Esophagus squamous epithelium (tissue), 4 donors: ENCODE results near the gene SPINK6.

Experiments
- POLR2A ChIP-seq, 4 donors: fragments of 450-650 bp; IDR thresholded peaks; one replicate each; pipeline ENCODE4 v1.6.1; 2017; ENCODE audit warnings: antibody characterized with exemption in 4 of 4, mild to moderate bottlenecking in 4 of 4, moderate library complexity in 3 of 4
- TF ChIP-seq, protein P1 (sequence below), 6 experiments: fragments of 450-650 bp in 4 of 6; fragments of 200-600 bp in 2 of 6; sonication (generic) in 2 of 6; IDR thresholded peaks; one replicate each; pipeline ENCODE4 v1.5.1; 2016 to 2019; ENCODE audit warnings: antibody characterized with exemption in 6 of 6, mild to moderate bottlenecking in 4 of 6, moderate library complexity in 4 of 6

DNA sequence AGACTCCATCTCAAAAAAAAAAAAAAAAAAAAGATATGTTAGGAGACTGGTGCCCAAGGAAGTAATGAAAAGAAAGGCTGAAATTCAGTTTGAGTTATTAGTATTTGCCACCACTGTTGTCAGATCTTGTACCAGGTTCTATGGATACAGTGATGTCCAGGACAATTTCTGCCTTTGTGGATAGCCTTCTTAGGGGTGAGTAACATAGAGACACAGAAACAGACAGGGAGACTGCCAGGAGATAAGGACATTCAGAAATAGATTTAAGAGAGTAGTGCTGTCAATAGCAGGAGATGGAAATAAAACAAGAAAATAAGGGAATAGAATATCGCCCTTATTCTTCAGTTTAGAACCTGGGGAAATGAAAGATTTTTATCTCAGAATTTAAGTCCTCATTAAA is 40.8 kb upstream of the SPINK6 start:
- TF ChIP-seq, protein P1, sequence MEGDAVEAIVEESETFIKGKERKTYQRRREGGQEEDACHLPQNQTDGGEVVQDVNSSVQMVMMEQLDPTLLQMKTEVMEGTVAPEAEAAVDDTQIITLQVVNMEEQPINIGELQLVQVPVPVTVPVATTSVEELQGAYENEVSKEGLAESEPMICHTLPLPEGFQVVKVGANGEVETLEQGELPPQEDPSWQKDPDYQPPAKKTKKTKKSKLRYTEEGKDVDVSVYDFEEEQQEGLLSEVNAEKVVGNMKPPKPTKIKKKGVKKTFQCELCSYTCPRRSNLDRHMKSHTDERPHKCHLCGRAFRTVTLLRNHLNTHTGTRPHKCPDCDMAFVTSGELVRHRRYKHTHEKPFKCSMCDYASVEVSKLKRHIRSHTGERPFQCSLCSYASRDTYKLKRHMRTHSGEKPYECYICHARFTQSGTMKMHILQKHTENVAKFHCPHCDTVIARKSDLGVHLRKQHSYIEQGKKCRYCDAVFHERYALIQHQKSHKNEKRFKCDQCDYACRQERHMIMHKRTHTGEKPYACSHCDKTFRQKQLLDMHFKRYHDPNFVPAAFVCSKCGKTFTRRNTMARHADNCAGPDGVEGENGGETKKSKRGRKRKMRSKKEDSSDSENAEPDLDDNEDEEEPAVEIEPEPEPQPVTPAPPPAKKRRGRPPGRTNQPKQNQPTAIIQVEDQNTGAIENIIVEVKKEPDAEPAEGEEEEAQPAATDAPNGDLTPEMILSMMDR (IDR thresholded peaks at IDR 0.05), result no peak
- no peak for TF ChIP-seq POLR2A (IDR thresholded peaks at IDR 0.05)
